ENCODE measurements around the gene CCDC146.
A peak's percentile ranks its signal among the peaks of the same experiment; 100 is the strongest.
"Not testable (repeated sequence)": the region's sequence is repeated elsewhere in the genome, so short reads cannot be mapped to it uniquely, and the experiment has no call there.

Gene CCDC146

DNA sequence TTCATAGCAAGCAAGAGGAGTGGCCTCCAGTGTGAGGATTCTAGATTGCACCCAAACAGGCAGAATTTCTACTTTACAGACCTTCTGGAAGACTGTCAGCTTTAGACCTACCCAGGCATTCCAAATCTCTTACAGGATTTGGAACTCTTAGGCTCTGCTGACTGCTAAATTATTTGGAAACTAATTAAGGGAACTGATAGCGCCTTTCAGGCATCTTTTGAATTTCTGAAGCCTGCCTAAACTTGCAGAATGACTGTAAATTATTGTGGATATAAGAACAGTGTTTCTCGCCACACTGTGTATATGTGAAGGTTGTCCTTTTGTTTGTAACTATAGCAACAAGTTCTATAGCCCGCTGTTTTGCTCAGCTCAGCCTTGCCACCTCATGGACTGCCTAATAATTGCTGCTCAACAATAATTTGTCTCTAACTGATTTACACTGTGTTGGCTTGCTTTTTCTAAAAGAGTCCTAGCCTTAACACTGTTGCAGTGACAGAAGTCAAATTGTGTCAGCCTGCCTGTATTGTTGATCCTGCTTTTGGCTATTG lies 32.6 kb downstream of the CCDC146 start:
- not testable (repeated sequence) for DNase-seq

DNA sequence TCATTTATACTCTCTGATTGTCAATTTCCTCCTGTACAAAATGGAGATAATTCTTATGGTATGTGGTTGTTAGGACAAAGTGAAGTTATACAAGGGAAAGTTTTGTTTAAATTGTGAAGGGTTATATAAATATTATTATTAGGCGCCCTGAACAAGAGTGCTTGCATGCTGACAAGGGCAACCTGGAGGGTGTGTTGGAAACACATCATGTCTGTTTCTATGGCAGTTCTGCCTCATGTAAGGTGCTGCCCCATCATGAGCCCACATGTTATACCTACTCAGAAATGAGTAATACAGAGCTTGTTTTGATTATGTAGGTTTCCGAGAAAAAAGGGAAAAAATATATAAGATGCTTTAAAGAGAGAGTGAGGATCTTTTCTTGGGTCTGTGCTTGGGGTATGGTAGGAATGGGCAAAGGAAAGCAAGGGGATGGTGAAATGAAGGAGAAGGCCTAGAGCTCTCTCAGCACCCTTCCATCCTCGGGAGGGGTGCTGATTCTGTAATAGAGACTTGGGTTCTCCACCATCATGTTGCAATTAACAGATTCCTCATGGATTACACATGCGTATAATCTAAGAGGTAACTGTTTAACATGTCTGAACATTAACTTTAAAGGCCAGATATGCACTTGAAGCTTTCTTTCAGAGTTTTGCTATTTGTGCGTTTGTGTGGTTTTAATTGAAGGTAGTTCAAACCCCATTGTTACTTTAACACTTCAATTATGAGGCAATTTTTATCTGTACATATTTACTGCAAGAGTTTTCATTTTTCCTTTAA lies 33.4 kb downstream of the CCDC146 start:
- DNase-seq: not testable (repeated sequence)

DNA sequence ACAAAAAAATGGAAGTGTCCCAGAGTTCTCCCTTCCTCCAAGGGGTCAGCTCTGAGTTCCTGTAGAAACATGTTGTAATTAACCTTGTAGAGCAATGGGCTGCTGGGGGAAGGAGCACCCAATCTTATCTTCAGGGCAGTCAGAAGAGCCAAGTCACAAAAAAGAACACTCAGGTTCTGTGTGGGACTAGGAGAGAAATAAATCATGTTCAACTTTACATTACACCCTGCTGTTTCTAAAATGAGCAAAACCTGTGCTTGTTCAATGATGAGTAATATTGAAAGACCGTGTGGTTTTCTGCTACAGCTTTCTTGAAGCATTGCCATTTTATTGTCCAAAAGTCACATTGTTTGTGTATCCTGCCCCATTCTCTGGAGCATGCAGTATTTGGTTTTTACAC lies 34.6 kb downstream of the CCDC146 start:
- DNase-seq: not testable (repeated sequence)

DNA sequence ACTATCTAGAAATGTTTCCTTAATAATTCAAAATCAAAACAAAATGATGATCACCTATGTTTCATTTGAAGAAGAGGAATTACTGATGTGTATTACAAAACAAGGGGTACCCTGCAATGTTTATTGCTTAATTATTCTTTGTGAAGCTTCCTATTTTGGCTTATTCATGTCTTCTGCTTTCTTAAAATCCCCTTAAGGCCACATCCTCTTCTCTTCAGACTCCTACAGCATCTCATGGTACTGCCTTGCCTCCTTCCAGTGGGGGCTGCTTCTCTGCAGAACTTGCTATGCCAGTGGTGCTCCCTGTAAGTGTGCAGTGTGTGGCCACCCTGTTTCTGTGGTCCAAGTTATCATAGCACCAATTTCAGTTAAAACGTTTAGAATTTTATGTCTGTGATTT lies 35.0 kb downstream of the CCDC146 start:
- DNase-seq: no peak

DNA sequence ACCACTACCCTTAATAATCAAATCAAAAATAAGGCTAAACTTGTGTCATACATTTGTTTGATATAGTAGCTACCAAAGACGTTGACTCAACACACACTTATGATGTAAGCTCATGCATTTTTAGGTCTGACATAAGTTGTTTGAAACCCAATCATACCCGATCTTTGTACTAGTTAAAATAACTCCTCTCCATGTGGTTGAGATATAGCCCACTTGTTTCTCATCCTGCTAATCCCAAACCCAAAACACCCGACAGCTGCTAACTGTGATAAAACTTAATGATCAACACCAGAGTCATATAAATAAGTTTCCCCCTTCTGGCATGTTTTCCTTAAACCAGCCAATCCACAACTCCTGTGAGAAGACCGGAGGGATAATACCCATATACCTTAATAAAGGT lies 48.7 kb downstream of the CCDC146 start:
- DNase-seq: not testable (repeated sequence)

DNA sequence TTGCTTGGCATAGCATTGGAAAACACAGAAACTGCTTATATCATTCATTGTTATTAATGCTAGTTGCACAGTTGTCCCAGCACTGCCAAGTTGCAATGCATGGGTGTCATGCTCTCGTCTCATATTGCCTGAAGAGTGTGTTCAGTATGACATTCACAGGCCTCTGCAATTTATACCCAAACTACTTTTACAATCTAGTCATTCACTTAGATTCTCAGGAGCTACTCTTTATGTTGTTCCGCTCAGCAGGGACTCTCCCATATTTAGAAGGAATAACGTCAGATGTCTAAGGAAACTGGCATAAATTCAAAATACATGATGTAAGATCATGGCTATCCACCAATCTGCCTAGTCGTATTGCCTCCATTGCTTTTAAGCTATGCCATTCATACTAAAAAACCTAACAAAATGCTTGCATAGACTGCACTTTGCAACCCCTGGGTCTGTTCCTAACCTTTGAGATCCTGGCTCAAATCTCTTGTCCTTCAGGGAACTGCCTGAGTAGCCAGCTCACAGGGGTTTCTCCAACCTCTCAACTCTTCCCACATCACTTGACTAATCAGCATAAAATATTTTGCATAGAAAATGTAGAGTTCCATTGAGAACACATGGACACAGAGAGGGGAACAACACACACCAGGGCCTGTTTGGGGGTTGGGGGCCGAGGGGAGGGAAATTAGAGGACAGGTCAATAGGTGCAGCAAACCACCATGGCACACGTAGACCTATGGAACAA lies 50.2 kb downstream of the CCDC146 start:
- DNase-seq: not testable (repeated sequence)

DNA sequence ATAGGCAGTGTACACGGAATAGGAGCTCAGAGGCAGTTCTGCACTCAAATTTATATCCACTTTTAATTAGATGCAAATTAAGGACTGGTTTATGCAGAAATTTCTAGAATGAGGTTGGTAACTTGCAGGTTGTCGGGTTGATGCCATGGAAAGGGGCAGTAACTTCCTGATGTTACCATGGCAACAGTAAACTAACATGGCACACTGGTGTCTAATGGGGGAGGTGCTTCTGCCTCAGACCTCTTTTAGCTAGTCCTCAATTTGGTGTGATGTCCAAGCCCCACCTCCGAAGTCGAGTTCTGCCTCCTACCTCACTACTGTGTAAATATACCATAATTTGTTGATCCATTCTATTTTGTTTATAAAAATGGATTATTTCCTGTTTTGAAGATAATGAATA lies 52.0 kb downstream of the CCDC146 start:
- not testable (repeated sequence) for DNase-seq

DNA sequence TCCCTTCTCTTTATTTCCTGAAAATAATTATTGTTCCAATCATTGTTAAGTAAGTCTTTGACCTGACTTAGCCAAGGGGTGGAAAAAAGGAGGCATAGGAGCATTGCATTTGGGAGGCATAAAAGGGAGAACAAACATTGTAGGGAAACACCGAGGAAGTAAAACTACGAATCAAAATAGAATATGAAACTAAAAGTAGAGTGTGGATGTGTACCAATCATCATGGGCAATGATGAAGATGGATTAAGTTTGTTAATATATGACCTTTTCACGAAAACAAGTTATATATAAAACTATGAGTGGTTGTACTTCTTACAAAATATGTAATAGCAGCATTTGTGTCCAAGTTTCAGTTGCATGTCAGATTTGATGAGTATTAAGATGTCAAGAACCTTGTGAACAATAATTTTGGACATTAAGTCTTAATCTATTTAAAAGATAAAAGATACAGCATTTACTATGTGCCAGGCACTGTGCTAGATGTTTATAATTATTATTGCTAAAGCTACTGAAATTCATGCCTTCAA lies 52.9 kb downstream of the CCDC146 start:
- DNase-seq: not testable (repeated sequence)

DNA sequence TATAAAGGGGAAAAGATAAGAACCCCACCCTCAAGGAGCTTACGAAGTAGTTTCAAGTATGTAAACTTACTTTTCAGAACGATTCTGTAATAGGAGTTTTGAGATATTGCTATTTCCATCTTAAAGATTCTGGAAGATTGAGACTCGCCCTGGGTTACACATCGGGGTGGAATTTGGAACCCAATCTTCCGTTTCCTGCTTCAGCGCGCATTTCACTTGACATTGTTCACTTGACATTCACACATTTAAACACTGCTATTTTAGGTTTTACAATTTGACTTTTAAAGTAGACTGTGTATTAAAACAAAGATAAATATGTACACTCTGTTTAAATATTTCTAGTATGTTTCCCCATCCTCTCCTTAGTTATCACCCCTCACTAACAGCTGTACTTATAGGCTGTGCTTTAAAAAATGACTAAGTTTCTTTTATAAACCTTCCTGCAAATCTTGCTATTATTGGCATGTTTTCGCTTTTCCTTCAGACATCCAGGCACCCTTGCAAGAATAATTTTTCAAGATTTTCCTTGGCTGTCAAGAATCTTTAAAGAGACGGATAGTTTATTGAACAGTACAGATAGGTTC lies 55.0 kb downstream of the CCDC146 start:
- DNase-seq: not testable (repeated sequence)

DNA sequence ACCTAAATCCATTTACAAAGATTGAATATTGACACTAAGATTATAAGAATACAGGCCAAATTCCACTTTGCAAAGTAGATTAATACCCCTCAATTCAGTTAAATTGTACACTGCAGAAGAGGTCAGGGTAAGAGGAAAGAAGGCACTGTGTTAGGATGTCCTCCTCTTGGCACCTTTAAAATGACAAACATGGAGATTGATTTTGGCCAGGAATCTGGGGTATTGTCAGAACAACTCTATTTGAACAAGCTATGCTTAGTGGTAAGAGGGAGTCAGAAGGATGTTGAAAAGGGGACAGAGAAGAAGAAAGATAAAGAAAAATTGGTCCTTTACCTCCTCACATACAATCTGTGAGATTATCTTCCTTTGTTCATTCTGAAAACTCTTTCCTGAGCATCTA lies 55.6 kb downstream of the CCDC146 start:
- not testable (repeated sequence) for DNase-seq

DNA sequence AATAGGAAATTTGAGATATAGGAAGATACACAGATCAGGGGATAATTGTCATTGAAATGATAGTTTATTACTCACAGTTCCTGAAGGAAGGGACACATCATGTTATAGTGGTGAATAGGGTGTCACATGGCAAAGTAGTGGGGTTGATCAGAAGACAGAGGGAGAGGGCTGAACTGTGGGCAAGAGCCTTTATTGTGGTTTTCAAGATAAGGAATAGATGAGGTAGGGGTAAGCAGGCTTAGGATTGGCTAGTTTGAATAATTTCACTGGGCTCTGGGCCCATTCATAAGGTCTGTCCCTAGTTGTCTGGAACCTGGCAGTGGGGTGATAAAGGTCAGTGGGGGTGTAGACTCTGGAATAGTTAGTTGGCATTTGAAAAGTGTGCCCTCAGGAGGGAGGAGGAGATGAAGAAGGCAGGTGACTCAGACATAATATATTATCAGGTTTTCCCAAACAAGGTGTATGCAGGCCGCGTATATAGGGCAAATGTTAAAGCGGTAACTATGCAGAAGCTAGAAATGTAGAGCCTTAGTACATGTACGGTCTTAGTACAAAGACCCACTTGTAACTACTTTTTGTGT lies 58.7 kb downstream of the CCDC146 start:
- no peak for DNase-seq

DNA sequence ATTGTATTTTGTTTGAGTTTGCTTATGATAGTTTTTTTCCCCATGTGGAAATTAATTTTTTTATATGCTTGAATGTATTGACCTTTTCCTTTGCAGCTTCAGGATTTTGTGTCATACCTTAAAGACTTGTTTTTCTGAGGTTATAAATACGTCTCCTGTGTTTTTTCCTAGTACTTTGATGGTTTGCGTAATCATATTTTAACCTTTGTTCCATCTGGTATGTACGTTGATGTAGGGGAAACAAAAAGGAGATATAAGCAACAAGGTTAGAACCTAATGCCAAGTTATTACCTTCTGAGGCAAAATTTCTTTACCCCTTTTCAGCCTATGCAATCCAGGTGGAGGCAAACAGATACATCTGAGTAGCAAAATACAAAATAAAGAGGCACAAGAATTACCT lies 59.3 kb downstream of the CCDC146 start:
- DNase-seq: no peak

DNA sequence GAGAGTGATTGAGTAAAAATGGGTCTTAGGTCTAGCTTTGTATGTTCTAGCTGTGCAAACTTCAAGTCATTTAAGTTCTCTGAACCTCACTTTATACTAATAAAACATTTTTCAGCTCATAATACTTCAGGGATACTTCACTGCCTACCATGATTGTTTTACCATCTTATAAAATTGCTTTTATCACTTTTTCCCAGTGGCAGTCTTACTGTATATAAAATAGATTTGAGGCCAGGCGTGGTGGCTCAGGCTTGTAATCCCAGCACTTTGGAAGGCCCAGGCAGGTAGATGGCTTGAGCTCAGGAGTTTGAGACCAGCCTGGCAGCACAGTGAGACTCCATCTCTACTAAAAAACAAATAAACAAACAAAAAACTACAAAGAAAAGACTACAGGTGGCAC lies 59.8 kb downstream of the CCDC146 start:
- no peak for DNase-seq

DNA sequence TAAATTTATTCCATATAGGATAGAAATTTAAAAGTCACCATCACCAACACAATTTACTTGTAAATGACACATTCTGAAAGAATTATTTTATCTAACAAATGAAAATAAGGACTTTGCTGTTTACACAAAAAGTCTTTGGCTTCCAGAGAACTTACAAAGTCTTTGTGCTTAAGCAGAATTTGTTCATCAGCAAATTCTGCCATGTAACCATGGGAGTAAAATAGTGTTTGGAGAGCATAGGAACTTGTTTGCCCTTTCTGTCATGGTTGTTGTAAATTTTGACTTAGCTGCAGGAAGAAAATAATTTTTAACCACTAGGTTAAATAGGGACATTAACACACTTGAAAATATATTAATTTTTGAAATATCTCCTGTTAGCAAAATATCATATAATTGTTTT lies 62.0 kb downstream of the CCDC146 start:
- DNase-seq: no peak

DNA sequence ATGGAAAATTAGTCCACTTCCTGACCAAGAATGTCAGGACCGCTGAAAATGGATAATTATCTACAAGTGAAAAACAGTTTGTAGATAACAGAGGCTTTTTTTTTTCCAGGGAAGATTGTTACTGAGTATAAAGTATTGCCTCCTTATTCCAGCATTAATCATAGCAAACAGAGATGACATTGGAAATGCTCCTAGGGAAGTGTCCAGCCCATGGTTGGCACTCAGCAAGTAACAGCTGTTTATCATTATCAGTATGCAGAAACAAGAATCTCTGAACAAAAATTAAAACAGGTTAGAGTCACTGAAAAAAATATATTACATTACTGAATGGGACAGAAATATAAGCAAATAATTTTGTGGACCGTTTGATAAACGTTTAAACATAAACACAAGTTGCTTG lies 62.6 kb downstream of the CCDC146 start:
- DNase-seq: no peak

DNA sequence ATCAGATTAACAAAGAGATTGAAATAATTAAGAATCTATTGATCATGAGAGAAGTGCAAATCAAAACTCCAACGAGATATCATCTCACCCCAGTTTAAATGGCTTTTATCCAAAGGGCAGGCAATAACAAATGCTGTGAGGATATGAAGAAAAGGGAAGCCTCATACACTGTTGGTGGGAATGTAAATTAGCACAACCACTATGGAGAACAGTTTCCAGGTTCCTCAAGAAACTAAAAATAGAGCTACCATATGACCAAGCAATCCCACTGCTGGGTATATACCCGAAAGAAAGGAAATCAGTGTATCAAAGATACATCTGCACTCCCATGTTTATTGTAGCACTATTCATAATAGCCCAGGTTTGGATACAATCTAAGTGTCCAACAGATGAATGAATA lies 63.5 kb downstream of the CCDC146 start:
- no peak for DNase-seq

DNA sequence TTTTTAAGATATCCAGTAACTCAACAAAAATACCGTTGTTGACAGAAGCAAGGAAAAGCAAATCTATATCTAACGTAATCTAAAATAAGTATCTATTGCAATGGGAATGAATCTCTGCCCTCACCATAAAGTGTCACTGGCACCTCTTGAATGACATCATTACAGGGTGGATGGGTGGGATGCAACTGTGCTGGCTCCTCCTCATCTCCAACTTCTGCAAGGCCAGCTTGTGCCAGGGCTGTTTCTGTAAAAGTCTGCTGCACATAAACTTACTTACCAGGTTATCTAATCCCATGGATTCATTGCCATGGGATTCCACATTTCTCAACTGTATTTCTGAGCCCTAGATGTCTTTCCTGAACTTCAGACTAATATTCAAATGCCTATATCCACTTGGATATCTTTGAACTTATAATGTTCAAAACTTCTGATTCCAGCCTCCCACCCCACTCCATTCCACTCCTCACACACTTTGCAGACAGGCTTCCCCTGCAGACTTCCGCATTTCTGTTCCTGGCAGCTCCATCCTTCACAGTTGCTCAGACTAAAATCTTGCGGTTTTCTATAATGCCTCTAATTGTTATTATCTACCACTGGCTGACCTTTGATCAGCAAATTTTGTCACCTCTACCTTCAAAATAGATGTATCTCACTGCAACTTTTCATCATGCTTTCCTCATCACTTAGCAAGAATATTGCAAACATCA lies 66.5 kb downstream of the CCDC146 start:
- peak in 1 of 2 donors; percentile 81 for DNase-seq

DNA sequence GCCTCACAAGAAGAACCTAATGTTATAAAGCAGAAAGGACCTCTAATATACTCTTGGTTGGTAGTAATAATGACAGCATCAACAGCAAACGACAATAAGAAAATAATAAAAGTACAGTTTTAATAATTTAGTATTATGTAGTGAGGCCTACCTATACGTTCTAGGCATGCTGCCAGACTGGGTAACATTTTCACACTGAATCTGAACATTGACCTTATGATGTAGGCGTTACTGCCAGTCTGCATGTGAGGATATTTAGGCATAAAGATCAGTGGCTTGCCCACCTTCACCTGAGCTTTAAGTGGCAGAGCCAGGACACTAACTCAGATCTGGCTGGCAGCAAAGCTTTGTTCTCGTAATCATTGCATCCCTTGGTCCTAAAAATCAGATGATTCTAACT lies 74.7 kb downstream of the CCDC146 start:
- DNase-seq: no peak

DNA sequence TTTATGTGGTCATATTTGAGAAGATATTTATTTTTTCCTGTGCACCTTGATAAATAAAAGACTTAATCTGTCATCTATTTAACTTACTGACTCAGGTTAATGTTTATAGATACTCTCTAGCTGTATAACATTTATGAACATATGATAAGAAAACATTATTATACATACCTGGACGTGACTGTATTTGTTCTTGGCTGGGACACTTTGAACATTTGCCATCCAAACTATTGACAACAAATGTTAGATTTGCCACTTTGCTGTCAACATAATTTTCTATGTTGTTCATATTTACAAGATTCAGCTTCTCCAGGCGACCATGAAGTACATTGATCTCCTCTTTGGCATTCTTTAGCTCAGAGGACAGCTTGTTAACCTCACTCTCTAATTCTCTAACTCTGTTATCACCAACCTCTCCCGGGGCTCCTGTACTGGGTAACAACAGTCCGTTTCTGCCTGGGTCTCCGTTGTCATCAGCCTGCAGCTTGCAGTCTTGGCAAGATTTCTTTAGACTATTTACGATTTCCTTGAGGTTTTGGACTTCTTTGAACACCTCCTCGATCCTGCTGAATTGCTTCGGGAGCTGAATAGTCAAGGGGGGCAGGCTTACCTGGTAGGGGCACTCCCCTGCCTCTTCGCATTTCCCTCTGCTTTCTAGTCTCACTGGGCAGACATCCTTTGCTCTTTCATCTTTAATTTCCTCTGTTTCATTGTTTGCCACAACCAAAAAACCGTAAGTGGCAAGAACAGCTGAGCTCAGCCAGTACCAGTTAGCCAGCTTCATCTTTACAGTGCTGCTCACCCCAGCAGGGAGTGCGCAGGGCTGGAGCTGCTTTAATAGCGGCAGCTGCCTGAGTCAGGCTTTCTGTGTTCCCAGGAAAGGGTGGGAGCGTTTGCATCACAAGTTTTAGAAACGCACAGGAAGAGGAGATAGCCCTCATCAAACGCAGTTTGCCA lies 76.9 kb downstream of the CCDC146 start, which contains the start of gene FGL2:
TSS of gene FGL2 (minus strand) at position 807 of the 954 bp plus-strand sequence. CDS start at position 781, 26 bp downstream.
- peak in 1 of 2 donors; percentile 10 for DNase-seq

DNA sequence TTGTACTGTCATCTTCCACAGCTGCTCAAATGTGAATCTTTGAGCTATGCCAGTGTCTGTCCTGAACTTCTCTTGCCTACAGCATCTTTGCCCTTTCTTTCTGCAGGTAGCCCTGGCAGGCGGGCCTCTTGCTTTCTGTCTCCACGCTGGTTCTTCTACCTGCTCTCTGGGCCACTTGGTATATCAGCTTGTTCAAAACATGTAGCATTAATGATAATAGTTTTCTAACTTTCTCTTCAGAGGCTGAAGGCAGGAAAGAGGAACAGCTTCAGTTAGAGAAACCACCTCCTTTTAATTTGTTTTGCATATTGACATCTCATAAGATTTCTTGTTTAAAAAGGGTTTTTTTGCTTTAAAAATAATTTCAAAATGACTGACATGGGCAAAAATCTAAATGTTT lies 78.1 kb downstream of the CCDC146 start:
- DNase-seq: no peak

DNA sequence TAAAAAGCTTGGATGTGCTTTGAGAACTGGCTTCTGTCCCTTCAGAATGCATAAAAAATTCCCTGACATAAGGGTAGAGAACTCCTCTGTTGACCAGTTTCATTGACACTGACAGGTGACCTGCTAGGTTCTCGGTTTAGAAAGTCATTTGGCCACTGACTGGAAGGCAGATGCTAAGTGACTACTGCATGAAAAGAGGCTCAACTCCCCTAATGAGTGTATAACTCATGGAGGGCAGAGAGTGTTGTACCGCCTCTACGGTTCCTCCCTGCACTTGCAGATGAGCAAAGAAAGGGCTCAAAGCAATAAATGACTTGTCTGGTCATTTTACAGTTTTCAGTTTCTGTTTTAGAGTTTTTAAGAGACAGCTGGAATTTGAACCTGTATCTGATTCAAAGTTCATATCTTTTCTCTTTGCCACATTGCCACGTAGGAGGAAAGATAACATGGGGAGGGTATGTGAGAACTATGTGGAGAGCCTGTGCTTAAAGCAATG lies 80.1 kb downstream of the CCDC146 start:
- DNase-seq: no peak

Data from bone marrow (tissue), 2 donors.